GM21825 (cell line): ENCODE results near the gene MBLAC2.
A peak's percentile ranks its signal among the peaks of the same experiment; 100 is the strongest.

Source experiments
- ATAC-seq: cut with Tn5 transposase; IDR thresholded peaks from one replicate; pipeline ENCODE4 v1.9.1; 2021; ENCODE audit warnings: mild to moderate bottlenecking, moderate library complexity; ENCODE audit not compliant: unreplicated experiment

The MBLAC2 gene

DNA sequence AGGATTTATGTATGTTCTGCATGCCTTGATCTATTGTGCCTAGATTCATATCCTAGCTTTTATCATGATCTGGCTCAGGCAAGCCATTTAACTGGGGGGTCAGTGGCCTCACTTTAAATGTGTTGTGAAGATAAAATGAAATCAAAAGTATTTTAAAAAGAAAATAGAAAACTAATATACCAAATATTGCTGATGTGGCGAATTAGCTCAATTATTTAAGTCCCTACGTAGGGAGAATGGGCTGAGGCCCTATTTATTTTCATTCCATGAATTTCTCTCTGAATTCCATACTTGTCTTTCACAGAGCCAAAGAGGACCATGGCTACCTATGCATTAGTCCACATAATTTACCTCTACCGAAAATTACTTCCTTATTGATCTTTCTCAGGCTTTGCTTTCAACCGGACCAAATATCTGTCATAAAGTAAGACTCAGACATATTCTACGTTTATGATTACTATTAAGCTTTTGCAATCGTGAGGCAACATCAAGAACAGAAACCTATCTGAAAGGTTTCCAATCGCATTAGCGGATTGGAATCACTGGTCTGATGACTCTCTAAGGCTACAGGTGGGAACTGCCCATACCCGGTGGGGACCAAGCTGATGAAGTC lies 1.7 kb downstream of the MBLAC2 start:
- peak; percentile 9 for ATAC-seq

DNA sequence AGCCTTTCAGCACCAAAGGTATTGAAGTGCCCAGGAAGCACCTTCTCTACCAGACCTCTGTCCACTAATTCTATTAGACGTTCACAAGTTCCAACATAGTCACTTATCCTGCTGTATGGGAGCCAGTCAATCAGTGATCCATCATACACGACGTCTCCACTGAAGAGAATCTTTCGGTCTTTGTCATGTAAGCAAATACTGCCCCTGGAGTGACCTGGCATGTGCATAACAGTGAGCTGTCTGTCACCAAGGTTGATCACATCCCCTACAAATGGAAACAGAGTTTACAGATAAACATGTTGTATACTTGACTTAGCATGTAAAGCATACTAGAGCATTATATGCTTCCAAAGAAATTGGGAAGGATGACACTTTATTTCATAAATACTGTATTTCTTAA lies 13.3 kb downstream of the MBLAC2 start:
- no peak for ATAC-seq

DNA sequence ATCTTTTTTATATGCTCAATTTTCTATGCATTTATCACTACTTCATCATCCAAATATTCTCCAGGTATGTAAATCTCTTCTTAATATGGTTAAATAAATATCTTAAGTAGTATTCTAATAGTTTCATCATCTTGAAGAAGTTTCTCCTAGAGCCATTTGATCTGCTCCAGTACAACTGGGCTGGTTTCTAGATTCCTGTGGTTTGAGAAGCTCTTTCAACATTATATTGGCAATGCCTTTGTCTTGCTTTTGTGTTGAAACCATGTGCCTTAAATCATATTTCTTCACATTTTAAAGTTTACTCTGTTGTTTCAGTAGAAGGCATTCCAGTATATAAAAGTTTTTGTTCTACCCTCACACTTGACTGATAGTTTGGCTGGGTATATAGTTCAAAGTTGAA lies 27.6 kb downstream of the MBLAC2 start:
- ATAC-seq = no peak

DNA sequence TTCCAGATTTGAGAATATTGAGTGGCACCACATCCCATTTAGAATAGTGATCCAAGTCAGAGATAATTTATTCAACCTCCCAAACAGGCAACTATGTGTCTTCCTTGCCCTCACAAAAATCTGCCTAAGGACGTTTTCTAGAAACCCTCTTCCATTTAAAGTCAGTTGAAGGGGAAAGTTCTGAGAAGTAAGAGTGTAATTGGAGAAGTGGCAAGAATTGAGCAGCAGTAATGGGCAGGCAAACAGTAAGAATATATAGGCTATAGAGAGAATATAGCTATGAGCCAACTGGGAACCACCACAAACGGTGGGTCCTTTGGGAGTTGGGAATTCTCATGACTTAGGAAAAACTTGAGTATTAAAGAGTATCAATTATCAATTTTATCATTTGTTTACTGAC lies 33.9 kb downstream of the MBLAC2 start:
- ATAC-seq = no peak

DNA sequence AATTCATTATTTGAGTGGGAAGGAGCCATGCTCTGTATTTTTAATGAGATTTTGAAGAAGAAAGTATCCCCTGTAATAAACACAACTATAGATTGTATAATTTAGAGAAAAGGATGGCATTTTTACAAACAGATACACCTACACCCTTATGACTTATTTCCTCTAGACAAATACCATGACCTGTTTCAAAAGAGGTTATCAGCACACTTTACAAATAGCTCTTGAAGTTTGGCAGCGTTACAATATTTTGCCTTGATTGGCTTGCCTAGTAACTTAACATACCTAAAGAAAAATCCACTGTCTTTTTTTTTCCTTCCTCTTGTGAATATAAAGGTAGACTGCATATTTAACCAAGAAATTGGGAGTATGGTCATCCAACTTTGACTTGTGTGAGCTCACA lies 36.5 kb downstream of the MBLAC2 start:
- no peak for ATAC-seq

DNA sequence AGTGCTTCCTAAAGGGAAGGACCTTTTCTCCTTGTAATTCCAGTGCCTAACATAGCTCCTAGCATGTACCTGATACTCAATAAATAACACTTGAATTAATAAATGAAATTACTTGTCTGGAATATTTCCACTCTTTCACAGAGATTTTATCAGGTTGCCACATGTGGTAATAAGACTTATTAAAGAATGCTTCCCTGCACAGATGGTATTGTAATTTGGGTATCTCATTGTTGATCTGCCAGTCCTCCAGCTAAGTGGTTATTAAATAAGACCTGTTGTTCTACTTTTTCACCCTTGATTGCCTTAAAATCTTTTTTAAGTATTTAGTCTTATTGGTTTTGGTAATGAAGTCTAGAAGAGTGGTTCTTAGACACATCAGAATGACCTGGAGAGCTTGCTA lies 36.9 kb downstream of the MBLAC2 start:
- ATAC-seq = no peak

DNA sequence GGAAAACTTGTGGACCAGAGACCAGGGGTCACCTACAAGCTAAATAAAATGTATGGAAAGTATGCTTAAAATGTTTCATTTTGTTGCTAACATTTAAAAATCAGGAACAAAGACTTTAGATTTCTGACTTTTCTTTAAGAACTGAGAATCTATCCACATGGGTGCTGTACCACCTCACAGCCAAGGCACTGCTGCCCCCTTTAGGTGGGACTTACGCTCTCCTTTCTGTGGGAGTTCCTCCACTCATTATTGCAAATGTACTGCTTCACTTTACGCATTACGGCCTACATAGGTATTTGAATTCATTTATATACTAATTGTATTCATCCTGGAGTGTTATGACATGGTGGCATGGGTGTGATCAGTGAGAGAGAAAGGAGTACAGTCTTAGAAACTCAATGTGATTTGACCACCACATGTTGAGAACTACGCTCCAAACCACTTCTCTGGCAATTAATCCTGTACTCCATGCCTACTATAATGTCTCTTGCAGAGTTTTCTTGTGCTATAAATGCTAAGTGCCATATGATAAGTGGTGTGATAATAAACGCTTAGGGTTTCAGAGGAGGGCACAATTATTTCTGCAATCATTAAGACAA lies 40.4 kb downstream of the MBLAC2 start:
- ATAC-seq = no peak

DNA sequence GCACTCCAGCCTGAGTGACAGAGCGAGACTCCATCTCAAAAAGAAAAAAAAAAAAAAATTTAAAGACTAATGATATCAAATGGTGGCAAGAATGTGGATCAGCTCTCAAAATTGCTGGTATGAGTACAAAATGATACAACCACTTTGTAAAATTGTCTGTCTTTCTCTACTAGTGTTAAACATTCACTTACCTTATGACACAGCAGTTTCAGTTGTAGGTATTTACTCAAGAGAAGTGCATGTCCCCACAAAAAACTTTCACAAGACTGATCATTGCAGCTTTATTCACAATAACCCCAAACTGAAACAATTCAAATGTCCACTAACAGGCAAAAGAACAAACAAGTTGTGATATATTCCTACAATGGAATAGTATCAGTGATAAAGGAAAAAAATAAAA lies 50.3 kb downstream of the MBLAC2 start:
- no peak for ATAC-seq

DNA sequence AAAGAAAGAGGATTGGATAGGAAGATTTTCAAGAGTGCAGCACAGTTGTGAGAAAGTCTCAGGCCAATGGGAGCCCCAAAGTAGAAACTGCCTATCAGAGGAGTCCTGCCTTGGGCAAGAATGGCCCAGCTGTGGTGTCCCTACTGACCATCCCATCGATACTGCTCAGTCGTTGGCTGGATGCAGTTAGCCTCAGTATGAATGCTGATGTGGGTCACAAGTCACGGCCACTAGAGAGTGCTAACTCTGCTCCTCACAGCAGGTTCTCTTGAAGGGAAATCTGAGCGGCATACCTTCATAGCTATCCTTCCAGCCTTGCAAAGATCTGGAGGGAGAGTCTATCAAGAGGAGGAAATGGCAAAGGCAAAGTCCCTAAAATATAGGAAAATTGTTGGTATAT lies 53.4 kb downstream of the MBLAC2 start:
- no peak for ATAC-seq

DNA sequence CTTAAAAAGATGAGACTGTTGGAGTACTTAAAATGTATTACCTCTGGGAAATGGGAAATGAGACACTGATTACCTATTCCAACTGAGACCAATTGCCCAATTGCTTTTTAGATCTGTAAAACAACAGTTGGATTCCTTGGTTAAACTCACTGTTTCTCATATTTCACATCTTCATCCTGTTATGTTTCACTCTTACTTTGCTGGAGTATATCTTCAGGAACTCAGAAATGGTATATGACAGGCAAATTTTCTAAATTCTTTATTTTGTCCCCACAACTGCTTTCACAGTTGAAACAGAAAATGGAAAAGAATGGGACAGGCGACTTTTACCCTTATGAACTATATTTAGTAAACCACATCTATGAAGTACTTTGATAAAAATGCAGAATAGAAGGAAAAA lies 56.4 kb downstream of the MBLAC2 start:
- no peak for ATAC-seq

DNA sequence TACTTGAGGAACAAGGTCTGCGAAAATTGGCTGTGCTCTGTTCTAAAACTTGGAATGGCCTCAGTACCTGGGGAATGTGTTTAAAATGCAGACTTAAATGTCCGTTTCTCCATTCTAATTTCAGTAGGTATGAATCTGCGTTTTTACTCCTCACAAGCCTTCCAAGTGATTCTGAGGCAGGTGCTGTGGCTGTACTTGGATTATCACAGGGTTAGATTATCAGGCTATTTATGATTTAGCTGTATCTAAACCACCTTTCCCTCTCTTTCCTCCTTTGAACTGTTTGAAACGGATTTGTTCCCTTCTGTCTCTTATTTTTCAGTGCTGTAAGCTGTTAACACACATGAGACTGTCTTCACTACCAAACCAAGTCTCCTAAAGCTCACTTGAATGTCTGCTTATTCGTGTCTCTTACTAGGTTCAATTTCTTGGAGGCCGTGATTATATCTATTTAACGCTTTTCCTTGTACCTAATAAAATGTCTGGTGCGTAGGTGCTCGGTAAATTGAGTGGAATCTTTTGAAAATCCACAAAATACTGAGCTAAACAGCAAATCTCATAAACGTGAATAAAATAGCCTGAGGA lies 64.3 kb downstream of the MBLAC2 start:
- ATAC-seq = no peak

DNA sequence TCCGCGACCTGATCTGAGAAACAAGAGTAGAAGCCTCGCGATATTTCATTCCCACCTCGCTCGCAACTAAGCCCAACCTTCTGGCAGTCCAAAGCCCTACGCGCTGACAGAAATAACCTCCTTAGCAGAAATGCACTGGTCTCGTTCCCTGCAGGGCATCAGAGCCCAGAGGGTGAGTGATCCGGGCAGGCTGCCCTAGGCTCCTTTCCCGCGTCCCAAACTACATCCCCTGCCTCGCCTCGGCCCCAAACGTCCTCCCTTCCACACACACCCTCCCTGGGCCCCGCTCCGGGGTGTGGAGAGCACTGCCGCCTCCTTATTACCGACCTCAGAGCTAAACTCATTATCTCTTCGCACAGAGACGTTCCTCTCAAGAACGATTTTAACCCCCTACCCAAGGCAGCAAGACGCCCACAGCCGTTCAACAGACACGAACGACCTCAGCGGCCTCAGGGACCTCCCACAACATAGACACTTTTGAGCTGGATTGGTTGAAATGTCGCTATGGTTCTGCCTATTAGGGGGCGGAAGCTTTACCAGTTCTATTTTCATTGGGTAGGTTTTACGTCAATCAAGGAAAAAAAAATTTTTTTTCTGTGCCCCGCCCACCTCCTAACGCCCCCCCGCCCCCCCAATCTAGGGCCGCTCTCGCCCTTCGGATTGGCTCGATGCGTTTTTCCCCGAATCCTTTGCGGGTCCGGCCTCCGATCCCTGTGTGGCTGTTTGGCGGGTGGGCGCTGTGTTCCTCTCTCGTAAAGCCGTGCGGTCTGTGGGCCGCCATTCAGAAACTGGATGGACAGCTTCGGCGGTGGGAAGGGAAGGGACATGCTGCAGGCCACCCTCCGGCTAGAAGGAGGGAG lies 65.0 kb downstream of the MBLAC2 start, which contains the start of gene CETN3:
TSS of gene CETN3 (minus strand) at position 439 of the 860 bp plus-strand sequence. CDS start at position 344, 95 bp downstream.
- ATAC-seq = peak; percentile 93

DNA sequence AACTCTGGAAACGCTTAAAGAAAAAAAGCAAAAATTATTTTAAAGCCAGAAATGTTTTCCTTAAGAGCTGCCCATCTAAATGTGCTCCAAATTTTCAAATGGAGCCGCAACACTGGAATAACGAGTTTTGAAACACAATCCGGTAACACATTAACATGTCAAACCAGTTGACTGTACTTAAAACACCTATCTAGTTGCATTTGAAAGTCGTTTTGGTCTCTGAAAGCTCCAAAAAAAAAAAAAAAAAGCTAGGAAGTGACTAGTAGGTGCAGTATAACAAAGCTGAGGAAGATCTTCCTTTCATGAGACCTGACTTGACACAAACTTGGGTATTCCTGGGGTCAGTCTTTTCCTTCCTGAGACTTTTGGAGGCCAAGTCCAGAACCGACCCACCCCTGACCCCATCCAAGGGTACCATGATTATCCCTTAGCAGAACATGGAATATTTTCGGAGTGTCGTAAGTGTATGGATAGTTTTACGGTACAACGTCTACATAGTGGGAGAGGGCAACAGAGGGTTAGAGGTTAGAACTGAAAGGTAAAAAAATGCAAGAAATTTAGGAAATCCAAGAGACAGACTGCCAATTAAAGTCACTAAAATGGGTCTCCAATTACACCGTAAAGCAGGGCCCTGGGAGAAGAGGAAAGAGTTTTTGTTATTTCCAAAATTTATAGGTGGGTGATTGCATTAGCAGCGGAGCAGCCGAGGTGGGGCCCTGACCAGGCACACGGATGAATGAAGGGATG lies 65.8 kb downstream of the MBLAC2 start:
- ATAC-seq = no peak
